IPS-11a (cell line): ENCODE measurements around the gene ATOH1.
A peak's percentile ranks its signal among the peaks of the same experiment; 100 is the strongest.

Experiments
- H3K4me3 ChIP-seq: one replicate; pipeline ENCODE4 v1.5.1; 2013; ENCODE audit warnings: low read depth, low read length, control low read depth

ATOH1 gene

DNA sequence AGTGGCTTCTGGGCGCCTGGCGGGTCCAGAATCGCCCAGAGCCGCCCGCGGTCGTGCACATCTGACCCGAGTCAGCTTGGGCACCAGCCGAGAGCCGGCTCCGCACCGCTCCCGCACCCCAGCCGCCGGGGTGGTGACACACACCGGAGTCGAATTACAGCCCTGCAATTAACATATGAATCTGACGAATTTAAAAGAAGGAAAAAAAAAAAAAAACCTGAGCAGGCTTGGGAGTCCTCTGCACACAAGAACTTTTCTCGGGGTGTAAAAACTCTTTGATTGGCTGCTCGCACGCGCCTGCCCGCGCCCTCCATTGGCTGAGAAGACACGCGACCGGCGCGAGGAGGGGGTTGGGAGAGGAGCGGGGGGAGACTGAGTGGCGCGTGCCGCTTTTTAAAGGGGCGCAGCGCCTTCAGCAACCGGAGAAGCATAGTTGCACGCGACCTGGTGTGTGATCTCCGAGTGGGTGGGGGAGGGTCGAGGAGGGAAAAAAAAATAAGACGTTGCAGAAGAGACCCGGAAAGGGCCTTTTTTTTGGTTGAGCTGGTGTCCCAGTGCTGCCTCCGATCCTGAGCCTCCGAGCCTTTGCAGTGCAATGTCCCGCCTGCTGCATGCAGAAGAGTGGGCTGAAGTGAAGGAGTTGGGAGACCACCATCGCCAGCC lies at the start of gene ATOH1:
ATOH1 (plus strand) TSS at position 422 of the 663 bp plus-strand sequence; CDS start at position 596, 174 bp downstream.
- peak within 1 kb of the TSS; percentile 28 for H3K4me3 ChIP-seq

DNA sequence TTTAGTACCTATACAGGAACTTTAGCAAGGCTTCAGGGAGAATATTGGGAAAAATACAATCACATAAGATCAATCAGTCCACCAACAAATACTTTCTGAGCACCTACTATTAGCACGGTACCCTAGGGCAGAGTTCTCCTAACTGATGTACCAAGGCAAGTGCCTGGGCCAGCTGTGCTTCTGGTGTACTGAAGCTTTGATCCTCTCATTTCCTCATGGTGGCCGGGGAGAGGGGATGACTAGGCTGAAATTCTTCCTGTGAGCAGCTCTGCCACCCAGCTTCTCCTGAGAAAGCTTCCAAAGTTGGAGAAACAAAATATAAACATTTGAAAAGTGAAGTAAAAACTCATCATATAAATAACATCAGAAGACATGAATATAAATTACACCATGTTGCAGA lies 49.3 kb upstream of the ATOH1 start:
- no peak overlapping the region for H3K4me3 ChIP-seq

- no peak overlapping the region for H3K4me3 ChIP-seq
Measured at GRCh38 chr4:93780080-93780479, 48.5 kb upstream of the ATOH1 start.

DNA sequence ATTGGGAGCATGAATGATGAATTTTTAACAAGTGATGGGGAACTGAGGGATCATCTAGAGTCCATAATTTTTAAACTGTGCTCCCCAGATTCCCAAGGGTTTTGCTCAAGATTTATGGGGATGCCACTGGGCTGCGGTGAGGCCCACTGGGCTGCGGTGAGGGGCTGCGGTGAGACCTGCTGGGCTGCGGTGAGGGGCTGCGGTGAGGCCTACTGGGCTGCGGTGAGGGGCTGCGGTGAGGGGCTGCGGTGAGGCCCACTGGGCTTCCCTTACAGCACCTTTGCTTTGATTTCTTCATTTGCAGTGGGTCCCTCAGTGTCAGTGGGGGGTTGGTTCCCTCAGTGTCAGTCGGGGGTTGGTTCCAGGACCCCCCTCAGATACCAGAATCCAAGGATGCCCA lies 47.4 kb upstream of the ATOH1 start:
- no peak overlapping the region for H3K4me3 ChIP-seq

DNA sequence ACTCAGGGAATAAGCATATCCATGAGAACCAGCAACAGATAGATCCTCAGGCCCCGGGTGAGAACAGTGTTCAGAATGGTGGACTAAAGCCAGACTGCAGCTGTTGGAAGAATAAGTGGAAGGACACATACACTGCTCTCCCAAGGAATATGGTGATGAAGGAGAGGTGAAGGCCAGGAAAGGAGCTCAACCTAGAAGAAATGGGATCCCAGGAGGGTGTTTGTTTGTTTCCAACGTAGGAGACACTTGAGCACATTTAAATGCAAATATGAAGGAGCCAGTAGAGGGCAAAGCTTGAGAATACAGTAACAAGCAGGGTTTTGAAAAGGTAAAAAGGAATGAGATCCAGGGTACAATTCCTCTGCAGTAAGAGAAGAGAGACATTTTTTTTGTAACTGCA lies 42.4 kb upstream of the ATOH1 start:
- no peak overlapping the region for H3K4me3 ChIP-seq

- H3K4me3 ChIP-seq, result no peak overlapping the region
Measured at GRCh38 chr4:93788712-93789111, 39.8 kb upstream of the ATOH1 start.

- no peak overlapping the region for H3K4me3 ChIP-seq
Measured at GRCh38 chr4:93791570-93792195, 36.9 kb upstream of the ATOH1 start.

DNA sequence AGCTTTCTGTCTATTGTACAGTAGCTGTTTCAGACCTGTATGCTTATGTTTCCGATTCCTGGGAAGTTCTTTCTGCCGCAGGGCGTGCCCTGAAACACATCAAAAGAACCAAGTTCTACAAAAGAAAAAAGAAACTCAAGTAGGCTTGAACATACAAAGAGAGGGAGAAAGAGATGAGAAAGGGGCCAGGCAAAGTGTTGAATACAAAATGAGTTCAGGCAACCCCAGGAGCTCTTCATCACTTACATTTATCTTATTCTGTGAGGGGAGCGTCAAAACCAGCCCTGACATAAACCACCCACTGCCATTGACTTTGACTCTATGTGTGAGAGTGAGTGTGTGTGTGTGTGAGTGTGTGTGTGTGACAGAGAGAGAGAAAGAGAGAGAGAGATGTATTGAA lies 26.5 kb upstream of the ATOH1 start:
- H3K4me3 ChIP-seq, result no peak overlapping the region

DNA sequence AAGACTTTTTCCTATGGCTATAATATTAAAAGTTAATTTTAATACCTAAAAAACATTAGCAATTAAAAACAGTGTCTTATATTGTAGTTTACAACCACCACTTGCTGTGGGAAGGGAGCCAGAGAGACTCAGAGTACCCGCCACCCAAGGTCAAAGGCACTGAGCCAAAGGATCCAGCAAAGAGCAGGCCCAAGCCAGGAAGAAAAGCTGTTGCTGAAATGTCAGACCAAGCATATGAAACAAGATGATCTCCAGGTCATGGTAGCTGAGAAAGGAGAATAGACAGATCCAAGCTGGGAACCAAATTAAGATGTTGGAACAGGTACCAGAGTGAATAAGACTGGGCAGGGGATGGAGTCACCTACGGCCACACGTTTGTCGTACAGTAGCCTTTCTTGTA lies 18.8 kb upstream of the ATOH1 start:
- H3K4me3 ChIP-seq, result no peak overlapping the region

GRCh38 chr4:93810340-93810992 lies 18.1 kb upstream of the ATOH1 start:
- H3K4me3 ChIP-seq, result no peak overlapping the region

DNA sequence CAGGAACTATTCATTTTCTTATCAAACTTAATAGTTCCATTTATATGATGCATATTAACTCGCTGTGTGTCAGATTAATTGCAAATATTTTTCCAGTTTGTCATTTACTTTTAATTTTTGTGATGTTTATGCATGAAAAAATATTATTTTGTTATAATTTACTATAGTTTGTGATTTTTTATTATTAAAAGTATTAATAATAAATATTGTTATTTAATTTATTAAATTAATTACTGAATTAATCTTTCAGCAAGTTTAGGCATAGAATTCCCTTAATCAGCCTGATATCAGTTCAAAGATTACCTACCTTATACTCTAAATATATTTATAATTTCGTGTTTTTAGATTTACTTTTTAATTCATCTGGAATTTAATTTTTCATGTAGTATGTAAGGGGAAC lies 15.5 kb upstream of the ATOH1 start:
- no peak overlapping the region for H3K4me3 ChIP-seq

DNA sequence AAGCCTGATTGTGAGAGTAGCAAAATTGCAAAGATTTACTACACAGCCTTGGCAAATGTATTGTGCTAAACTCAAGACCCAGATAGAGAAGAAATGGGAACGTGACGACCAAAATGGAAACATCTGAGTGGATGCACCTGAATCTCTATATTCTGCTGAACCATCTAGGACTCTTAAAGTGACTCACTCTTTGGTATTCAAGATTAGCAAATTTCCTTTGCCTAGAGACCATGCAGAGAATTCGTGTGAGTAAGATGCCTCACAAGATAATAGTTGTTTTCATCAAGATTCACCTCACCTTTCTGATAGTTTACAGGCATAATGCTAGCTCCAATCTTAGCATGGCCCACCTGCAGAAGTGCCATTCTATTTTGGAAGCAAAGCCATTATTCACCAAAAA lies 14.4 kb upstream of the ATOH1 start:
- no peak overlapping the region for H3K4me3 ChIP-seq

- no peak overlapping the region for H3K4me3 ChIP-seq
Measured at GRCh38 chr4:93814722-93815121, 13.8 kb upstream of the ATOH1 start.

- H3K4me3 ChIP-seq, result no peak overlapping the region
Measured at GRCh38 chr4:93825551-93826216, 2.9 kb upstream of the ATOH1 start.

GRCh38 chr4:93827272-93827947 lies 1.1 kb upstream of the ATOH1 start:
- peak overlapping the region; percentile 28 for H3K4me3 ChIP-seq

GRCh38 chr4:93828995-93829819 lies 654 bp downstream of the ATOH1 start:
- peak overlapping the region; percentile 24 for H3K4me3 ChIP-seq

GRCh38 chr4:93829820-93830687 lies 1.5 kb downstream of the ATOH1 start:
- peak overlapping the region; percentile 24 for H3K4me3 ChIP-seq

- no peak overlapping the region for H3K4me3 ChIP-seq
Measured at GRCh38 chr4:93831716-93832496, 3.4 kb downstream of the ATOH1 start.
